PC-9 (cell line): ENCODE data around the gene TOX2. TPM values are rescaled to one million over a fixed set of nuclear protein-coding genes. Genes with fewer than 3 reads are reported as not detected.

ENCODE experiments used
- BruUV-seq: library from RNA; stranded (reverse); fragments of 400-500 nt; replicated peaks from 2 replicates; lab custom pipeline; 2021; lab: Mats Ljungman, UMichigan
- CTCF ChIA-PET: fragments of 300-600 bp; sonication (Branson Sonifier 250); formaldehyde crosslinking; loops from one replicate; lab custom pipeline; 2022; ENCODE audit warnings: antibody characterized with exemption; lab: Charles Lee
- POLR2A ChIA-PET: fragments of 300-600 bp; sonication (Branson Sonifier 250); formaldehyde crosslinking; loops from one replicate; lab custom pipeline; 2022; ENCODE audit warnings: antibody characterized with exemption; ENCODE audit not compliant: unreplicated experiment; lab: Charles Lee
- DNase-seq, 2 experiments: peaks; one replicate each; pipeline versions ENCODE4 v3.0.0 to v3.0.0-alpha.2; 2015 to 2022; ENCODE audit warnings: mixed read lengths in 1 of 2
- H2AFZ ChIP-seq: fragments of 200-600 bp; sonication (generic); 2 replicates; pipeline ENCODE4 v1.8.1; 2017; ENCODE audit warnings: antibody characterized with exemption
- H3F3A ChIP-seq: fragments of 200-600 bp; sonication (generic); 2 replicates; pipeline ENCODE4 v1.8.1; 2017; ENCODE audit warnings: antibody characterized with exemption, mild to moderate bottlenecking, low read depth; ENCODE audit not compliant: insufficient read depth
- H3K27ac ChIP-seq: fragments of 200-600 bp; sonication (generic); 2 replicates; pipeline ENCODE4 v1.6.1; 2016; ENCODE audit warnings: mixed run types
- H3K27me3 ChIP-seq: fragments of 200-600 bp; sonication (generic); 2 replicates; pipeline ENCODE4 v1.6.1; 2016; ENCODE audit warnings: low read depth, mixed run types; ENCODE audit not compliant: insufficient read depth
- H3K36me3 ChIP-seq: fragments of 200-600 bp; sonication (generic); 2 replicates; pipeline ENCODE4 v1.6.1; 2016; ENCODE audit warnings: low read depth, mixed run types
- H3K4me1 ChIP-seq: fragments of 200-600 bp; sonication (generic); replicated peaks from 2 replicates; pipeline ENCODE4 v1.6.1; 2016; ENCODE audit warnings: mixed run types; ENCODE audit not compliant: insufficient read depth
- H3K4me2 ChIP-seq: fragments of 200-600 bp; sonication (generic); 2 replicates; pipeline ENCODE4 v1.6.1; 2017; ENCODE audit warnings: mixed run types
- H3K4me3 ChIP-seq: fragments of 200-600 bp; sonication (generic); 2 replicates; pipeline ENCODE4 v1.6.1; 2016; ENCODE audit warnings: mixed run types
- H3K79me2 ChIP-seq: fragments of 200-600 bp; sonication (generic); 2 replicates; pipeline ENCODE4 v1.6.1; 2017; ENCODE audit warnings: low read depth, mixed run types
- H3K9me2 ChIP-seq: fragments of 200-600 bp; sonication (generic); 2 replicates; pipeline ENCODE4 v1.8.1; 2017; ENCODE audit warnings: mild to moderate bottlenecking; ENCODE audit not compliant: insufficient read depth
- H3K9me3 ChIP-seq: fragments of 200-600 bp; sonication (generic); 2 replicates; pipeline ENCODE4 v1.8.1; 2016; ENCODE audit warnings: low read depth; ENCODE audit not compliant: insufficient read depth
- H4K20me1 ChIP-seq: fragments of 200-600 bp; sonication (generic); 2 replicates; pipeline ENCODE4 v1.8.1; 2017; ENCODE audit not compliant: insufficient read depth
- CTCF ChIP-seq: fragments of 200-600 bp; sonication (generic); conservative IDR thresholded peaks from 2 replicates; pipeline ENCODE4 v1.6.1; 2017; ENCODE audit warnings: mixed run types, antibody characterized with exemption, mild to moderate bottlenecking, moderate library complexity
- EZH2 ChIP-seq: fragments of 200-600 bp; sonication (generic); IDR thresholded peaks from 2 replicates; pipeline ENCODE4 v1.8.0; 2017; ENCODE audit warnings: antibody characterized with exemption, low read depth
- intact Hi-C: fragments of 100-400 bp; cut with micrococcal nuclease; formaldehyde crosslinking; loops from one replicate; pipeline ENCODE4 v1.10.0; 2022; ENCODE audit not compliant: unreplicated experiment
- total RNA-seq: library from RNA; stranded (reverse); gene quantifications from 2 replicates; pipeline ENCODE4 v1.2.3, GENCODE V29; 2021

The TOX2 gene
- total RNA-seq, 1 experiment from 2014 or later: 30.1 TPM

- Histone ChIP-seq H3K79me2 (no peaks in the 10 kb centered on the region), H3K4me1 (peaks cover 7% of the 10 kb centered on the region; the same call in 1 of the 2 replicates), H4K20me1 (no peaks in the 10 kb centered on the region), H3K27ac (no peak overlapping the region), H3K36me3 (no peaks in the 10 kb centered on the region), H3K4me2 (no peak overlapping the region), H3K9me2 (no peaks in the 10 kb centered on the region), H3F3A (peaks cover 8% of the 10 kb centered on the region; the same call in 1 of the 2 replicates), H3K4me3 (no peak overlapping the region), H2AFZ (no peak overlapping the region), H3K9me3 (no peaks in the 10 kb centered on the region), H3K27me3 (no peaks in the 10 kb centered on the region)
- no TSS peak for BruUV-seq
- TF ChIP-seq CTCF (no peak), EZH2 (no peak)
- ChIA-PET POLR2A (interaction anchor here (0.6 kb wide), 2 partner anchors 47 to 70 kb away, joined by 3 read pairs; no protein-coding TSS in a partner anchor), CTCF (interaction anchor here (0.6 to 3.2 kb wide), 2 partner anchors 71 to 190 kb away, joined by 3 to 61 read pairs; partner anchors contain the start of gene JPH2)
- DNase-seq: no peak
- intact Hi-C loops: loop anchor here (10.0 kb wide), 1 partner anchor 496 kb away; no protein-coding TSS in a partner anchor
Observed at GRCh38 chr20:44118185-44119033, 203.8 kb downstream of the TOX2 start.

Other genes with a start within 250 kb of the TOX2 start
- gene MYBL2, start 247.7 kb upstream of the TOX2 start, total RNA-seq: 124 and 152 TPM in 2 replicates
- not detected in 2 replicates for gene GTSF1L, start 187.8 kb upstream of the TOX2 start, total RNA-seq